Stimulated activated CD4-positive, alpha-beta T cell treated with anti-CD3 and anti-CD28 coated beads, Interleukin-15, amount 100 ng/mL, for 24 hours (primary cell): Measurements from ENCODE around the gene IKZF5.
A peak's percentile ranks its signal among the peaks of the same experiment; 100 is the strongest.

ENCODE experiments used
- DNase-seq: peaks from one replicate; pipeline ENCODE4 v3.0.0-alpha.2; 2020

IKZF5 gene, protein sequence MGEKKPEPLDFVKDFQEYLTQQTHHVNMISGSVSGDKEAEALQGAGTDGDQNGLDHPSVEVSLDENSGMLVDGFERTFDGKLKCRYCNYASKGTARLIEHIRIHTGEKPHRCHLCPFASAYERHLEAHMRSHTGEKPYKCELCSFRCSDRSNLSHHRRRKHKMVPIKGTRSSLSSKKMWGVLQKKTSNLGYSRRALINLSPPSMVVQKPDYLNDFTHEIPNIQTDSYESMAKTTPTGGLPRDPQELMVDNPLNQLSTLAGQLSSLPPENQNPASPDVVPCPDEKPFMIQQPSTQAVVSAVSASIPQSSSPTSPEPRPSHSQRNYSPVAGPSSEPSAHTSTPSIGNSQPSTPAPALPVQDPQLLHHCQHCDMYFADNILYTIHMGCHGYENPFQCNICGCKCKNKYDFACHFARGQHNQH

GRCh38 chr10:123008355-123009104, at the start of gene IKZF5, which contains the start of gene ACADSB:
Gene IKZF5, minus strand, starts transcription at chr10:123008795. Its CDS starts 10,170 bp downstream, at chr10:122998625.
Gene ACADSB, plus strand, starts transcription at chr10:123009006. Its CDS starts 24 bp downstream, at chr10:123009030.
- peak; percentile 96 for DNase-seq

GRCh38 chr10:123057968-123058367, 49.4 kb upstream of the IKZF5 start:
- no peak for DNase-seq

GRCh38 chr10:123045961-123046731, 37.6 kb upstream of the IKZF5 start:
- no peak for DNase-seq

- DNase-seq, result no peak
These were observed 35.8 kb upstream of the IKZF5 start for GRCh38 chr10:123044391-123044790.

GRCh38 chr10:123043409-123043925, 34.9 kb upstream of the IKZF5 start:
- DNase-seq, result peak; percentile 47

GRCh38 chr10:123042708-123043408, 34.3 kb upstream of the IKZF5 start:
- DNase-seq, result no peak

- DNase-seq, result no peak
These were observed 31.0 kb upstream of the IKZF5 start for GRCh38 chr10:123039632-123039930.

DNA sequence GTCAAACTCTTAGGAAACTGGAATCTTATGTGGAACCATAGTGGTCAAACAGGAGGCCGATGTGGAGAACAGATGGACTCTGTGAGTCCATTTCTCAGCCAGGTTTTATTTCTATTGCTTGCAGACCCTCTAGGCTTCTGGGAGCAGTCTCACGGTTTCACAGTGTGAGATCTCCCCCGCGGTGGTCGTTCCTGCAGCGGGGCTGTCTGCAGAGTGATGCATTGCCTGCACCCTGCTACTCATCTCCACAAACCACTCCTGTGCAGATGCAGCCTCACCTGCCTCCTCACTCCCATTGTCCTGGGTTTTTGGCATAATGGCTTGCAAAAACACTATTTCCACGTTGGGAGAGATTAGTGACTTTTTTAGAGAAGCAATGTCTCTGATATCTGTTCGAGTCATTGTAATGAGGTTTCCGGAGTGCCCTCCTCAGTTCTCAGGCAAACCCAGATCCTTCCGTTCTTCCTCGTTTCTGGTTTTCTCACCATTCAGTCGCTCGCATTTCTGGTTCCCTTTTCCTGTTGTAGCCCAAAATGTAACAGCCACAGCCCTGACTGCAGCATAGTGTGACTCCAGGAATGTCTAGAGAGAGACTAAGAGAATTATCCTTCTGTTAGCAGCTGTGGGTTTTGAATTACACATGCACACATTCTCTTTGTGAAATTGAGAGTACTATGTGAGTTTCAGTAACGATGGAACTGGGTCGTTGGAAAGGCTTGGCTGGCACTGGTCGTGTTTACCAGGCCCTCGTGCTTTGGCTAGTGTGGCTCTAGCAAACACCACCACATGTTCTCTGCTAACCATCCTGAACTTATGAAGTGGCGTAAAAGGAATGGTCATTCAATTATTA, 30.4 kb upstream of the IKZF5 start:
- no peak for DNase-seq

DNA sequence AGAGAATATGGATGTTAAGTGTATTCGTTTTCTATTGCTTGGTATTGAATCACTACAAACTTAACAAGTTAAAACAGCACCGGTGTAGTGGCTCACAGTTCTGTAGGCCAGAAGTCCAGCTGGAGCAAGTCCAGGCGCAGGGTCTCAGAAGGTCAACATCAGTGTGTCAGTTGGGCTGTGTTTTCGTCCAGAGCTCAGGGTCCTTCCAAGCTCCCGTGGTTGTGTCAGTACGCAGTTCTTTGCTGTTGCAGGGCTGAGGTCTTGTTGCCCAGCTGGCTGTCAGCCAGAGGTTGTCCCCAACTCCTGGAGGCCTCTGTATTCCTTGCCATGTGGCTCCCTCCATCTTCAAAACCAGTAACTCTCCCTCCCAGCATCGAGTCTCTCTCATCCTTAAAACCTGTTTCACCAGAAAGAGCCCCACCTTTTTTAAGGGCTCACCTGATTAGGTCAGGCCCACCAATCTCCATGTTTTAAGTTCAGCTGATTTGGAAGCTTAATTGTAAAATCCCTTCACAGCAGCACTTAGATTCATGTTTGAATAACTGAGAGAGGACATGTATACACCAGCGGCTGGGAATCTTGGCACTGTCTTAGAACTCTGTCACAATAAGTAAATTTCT, 27.0 kb upstream of the IKZF5 start:
- DNase-seq, result no peak

GRCh38 chr10:123034332-123034731, 25.7 kb upstream of the IKZF5 start:
- no peak for DNase-seq

GRCh38 chr10:123031124-123031523, 22.5 kb upstream of the IKZF5 start:
- DNase-seq, result no peak

DNA sequence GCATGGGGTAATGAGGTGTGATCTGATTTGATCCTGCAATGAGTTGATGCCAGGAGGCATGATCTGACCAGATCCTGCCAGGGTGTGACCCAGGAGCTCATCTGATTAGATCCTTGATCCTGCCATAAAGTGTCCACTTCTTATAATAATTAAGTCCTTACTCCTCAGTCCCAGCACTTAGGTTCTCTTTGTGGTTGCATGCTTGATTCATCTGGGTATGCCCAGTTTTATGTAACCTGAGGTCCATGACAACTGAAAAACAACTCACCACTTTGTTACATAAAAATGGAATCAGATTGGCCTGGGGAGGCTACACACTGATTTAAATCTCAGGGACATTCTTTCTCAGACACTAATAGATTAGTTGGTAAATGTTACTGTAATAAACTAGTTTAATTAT, 19.3 kb upstream of the IKZF5 start:
- DNase-seq, result no peak

DNA sequence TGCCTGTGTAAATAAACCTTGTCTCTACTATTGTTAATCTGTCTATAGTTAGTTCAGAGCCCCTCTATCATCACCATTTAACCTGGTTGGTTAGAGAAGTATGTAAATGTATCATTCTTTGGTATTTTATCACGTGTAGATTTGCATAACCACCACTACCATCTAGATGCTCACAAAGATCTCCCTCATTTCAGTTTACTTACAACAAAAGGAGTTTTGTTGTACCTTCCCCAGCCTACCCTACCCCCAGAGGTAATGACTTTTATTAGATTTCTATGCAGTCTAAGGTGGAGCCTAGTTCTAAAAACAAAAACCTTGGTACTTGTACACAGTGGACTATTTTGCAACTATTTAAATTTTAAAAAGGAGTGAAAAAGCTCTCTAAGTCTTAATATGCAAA, 17.7 kb upstream of the IKZF5 start:
- no peak for DNase-seq

GRCh38 chr10:123024540-123024939, 15.9 kb upstream of the IKZF5 start:
- no peak for DNase-seq

DNA sequence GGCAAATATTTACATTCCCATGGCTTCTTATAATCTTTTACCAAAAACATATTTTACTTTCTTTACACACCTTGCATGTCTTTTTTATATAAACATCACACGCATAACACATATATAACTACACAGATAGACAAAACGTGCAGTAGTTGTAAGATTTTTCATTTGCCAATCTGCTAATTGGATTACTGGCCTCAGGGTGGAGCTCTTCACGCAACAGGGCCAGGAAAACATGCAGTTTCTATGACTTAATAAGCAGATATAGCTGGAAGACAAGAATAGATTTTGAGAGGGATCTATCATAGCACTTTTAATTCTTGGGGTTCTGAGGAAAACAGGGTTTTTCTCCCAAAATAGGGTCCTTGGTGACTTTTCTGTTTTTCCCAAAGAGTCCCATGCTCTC, 12.9 kb upstream of the IKZF5 start:
- no peak for DNase-seq

DNA sequence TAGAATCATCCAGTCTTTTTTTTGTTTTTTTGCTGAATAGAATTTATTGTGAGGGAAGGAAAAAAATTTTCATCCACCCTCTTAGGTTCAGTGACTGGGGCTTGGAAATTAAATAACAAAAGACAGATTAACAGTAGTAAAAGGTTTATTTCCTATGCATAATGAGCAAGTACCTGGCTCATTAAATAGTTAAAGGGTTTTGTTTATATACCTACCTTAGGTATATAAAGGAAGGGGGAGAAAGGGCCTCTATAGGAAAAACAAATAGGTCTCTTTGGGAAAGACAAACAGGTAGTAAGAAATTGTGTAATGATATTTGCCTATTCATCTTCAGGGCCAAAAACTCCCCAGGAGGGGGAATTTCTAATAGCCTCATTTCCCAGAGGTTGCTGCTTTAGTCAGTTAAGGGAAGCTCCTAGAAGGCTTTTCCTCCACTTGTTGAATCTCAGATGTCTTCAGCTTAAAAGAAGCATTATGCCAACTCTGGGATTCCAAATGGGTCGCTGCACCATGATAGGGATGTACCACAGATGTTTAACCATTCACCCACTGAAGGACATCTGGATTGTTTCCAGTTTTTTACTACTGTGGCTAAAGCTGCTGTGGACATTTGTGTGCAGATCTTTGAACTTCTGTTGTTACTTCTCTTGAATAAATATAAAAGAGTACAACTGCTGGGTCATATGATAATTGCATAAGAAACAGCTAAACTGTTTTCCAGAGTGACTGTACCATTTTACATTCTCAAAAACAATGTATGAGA, 11.5 kb upstream of the IKZF5 start:
- DNase-seq, result no peak

- DNase-seq, result no peak
These were observed 10.7 kb upstream of the IKZF5 start for GRCh38 chr10:123019264-123019663.

GRCh38 chr10:123018531-123018930, 9.9 kb upstream of the IKZF5 start:
- no peak for DNase-seq

- no peak for DNase-seq
These were observed 9.0 kb upstream of the IKZF5 start for GRCh38 chr10:123017421-123018165.

DNA sequence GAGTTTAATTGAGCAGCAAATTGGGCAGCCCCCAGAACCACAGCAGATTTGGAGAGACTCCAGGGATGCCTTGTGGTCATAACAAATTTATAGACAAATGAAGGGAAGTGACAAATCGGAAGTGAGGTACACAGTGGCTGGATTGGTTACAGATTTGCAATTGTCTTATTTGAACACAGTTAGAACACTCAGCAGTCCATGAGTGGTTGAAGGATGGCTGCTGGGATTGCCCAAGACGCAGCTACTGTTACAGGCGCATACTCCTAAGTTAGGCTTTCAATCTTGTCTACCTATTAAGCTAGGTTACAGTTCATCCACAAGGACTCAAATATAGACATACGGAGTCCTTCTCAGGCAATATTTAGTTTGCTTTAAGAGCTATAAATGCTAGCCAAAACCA, 7.6 kb upstream of the IKZF5 start:
- DNase-seq, result no peak
